Measurements from ENCODE around the gene NTF4. TPM values are rescaled to one million over a fixed set of nuclear protein-coding genes. Genes with fewer than 3 reads are reported as not detected.
"Not testable (repeated sequence)": the region's sequence is repeated elsewhere in the genome, so short reads cannot be mapped to it uniquely, and the experiment has no call there.

The NTF4 gene
- total RNA-seq, 3 donors from 2014 or later, result 3.9 to 6.4 TPM; not detected in 1

GRCh38 chr19:49061445-49061844 is 3.2 kb downstream of the NTF4 start:
- no peak for DNase-seq (ENCODE audit: low spot score in 2 of 2)
- no peak for TF ChIP-seq POLR2A (IDR thresholded peaks at IDR 0.05)
- TF ChIP-seq POLR2AphosphoS5 (IDR thresholded peaks at IDR 0.05), result no peak
- TF ChIP-seq CTCF (IDR thresholded peaks at IDR 0.05), result no peak
- Histone ChIP-seq H3K4me3 (no peak overlapping the region), H3K9me3 (no peaks in the 10 kb centered on the region), H3K36me3 (no peaks in the 10 kb centered on the region), H3K27me3 (peaks cover 0 to 15% of the 10 kb centered on the region in 2 donors), H3K27ac (no peak overlapping the region), H3K4me1 (no peaks in the 10 kb centered on the region)
- intact Hi-C loops (cut with DNase I; ENCODE audit: low total_unique reads), result no loop called here

GRCh38 chr19:49061000-49061399 is 3.6 kb downstream of the NTF4 start:
- no peak for DNase-seq (ENCODE audit: low spot score in 2 of 2)
- Histone ChIP-seq H3K36me3 (no peaks in the 10 kb centered on the region), H3K27me3 (peaks cover 0 to 15% of the 10 kb centered on the region in 2 donors), H3K9me3 (no peaks in the 10 kb centered on the region), H3K27ac (no peak overlapping the region), H3K4me3 (no peak overlapping the region), H3K4me1 (no peaks in the 10 kb centered on the region)
- TF ChIP-seq CTCF (IDR thresholded peaks at IDR 0.05) (no peak), POLR2AphosphoS5 (IDR thresholded peaks at IDR 0.05) (no peak), POLR2A (IDR thresholded peaks at IDR 0.05) (no peak)
- intact Hi-C loops (cut with DNase I; ENCODE audit: low total_unique reads), result no loop called here

GRCh38 chr19:49059053-49059452 is 5.6 kb downstream of the NTF4 start:
- H3K27me3 ChIP-seq, result peaks cover 0 to 7% of the 10 kb centered on the region in 2 donors
- intact Hi-C loops (cut with DNase I; ENCODE audit: low total_unique reads), result no loop called here
- TF ChIP-seq POLR2A (IDR thresholded peaks at IDR 0.05) (no peak), POLR2AphosphoS5 (IDR thresholded peaks at IDR 0.05) (no peak), CTCF (IDR thresholded peaks at IDR 0.05) (no peak)

GRCh38 chr19:49058562-49058961 is 6.1 kb downstream of the NTF4 start:
- Histone ChIP-seq H3K27me3 (peaks cover 0 to 7% of the 10 kb centered on the region in 2 donors), H3K4me3 (peak overlapping the region in 1 of 3 donors; percentile 57), H3K4me1 (no peaks in the 10 kb centered on the region), H3K27ac (no peak overlapping the region), H3K36me3 (no peaks in the 10 kb centered on the region), H3K9me3 (no peaks in the 10 kb centered on the region)
- intact Hi-C loops (cut with DNase I; ENCODE audit: low total_unique reads), result no loop called here
- DNase-seq (ENCODE audit: low spot score in 2 of 2), result peak in 1 of 2 donors; percentile 63
- TF ChIP-seq POLR2AphosphoS5 (IDR thresholded peaks at IDR 0.05), result no peak
- TF ChIP-seq CTCF (IDR thresholded peaks at IDR 0.05), result no peak
- TF ChIP-seq POLR2A (IDR thresholded peaks at IDR 0.05), result no peak

More at GRCh38 chr19:49059053-49059452, 5.6 kb downstream of the NTF4 start:
- Histone ChIP-seq H3K9me3 (no peaks in the 10 kb centered on the region), H3K4me1 (no peaks in the 10 kb centered on the region), H3K4me3 (no peak overlapping the region), H3K36me3 (no peaks in the 10 kb centered on the region), H3K27ac (no peak overlapping the region)
- DNase-seq (ENCODE audit: low spot score in 2 of 2), result no peak

- peak in 1 of 2 donors; percentile 56 for DNase-seq (ENCODE audit: low spot score in 2 of 2)
- peaks cover 0 to 7% of the 10 kb centered on the region in 2 donors for H3K27me3 ChIP-seq
- TF ChIP-seq CTCF (IDR thresholded peaks at IDR 0.05), result no peak
- TF ChIP-seq POLR2AphosphoS5 (IDR thresholded peaks at IDR 0.05), result no peak
- TF ChIP-seq POLR2A (IDR thresholded peaks at IDR 0.05), result no peak
Observed at GRCh38 chr19:49057636-49058234, 6.9 kb downstream of the NTF4 start, which contains the start of gene CGB7. TSS of gene CGB7 (minus strand) at chr19:49057749. CDS start at chr19:49055375, 2,374 bp downstream.

GRCh38 chr19:49056902-49057596 is 7.6 kb downstream of the NTF4 start:
- intact Hi-C loops (cut with DNase I; ENCODE audit: low total_unique reads); H3K27me3 ChIP-seq; DNase-seq (ENCODE audit: low spot score in 2 of 2); H3K9me3 ChIP-seq; H3K27ac ChIP-seq; H3K36me3 ChIP-seq; H3K4me1 ChIP-seq: not testable (repeated sequence)
- H3K4me3 ChIP-seq, result peak overlapping the region; percentile 44 to 83 (median 57)

More at GRCh38 chr19:49057636-49058234, 6.9 kb downstream of the NTF4 start, which contains the start of gene CGB7:
- H3K4me1 ChIP-seq, result no peaks in the 10 kb centered on the region
- no peaks in the 10 kb centered on the region for H3K36me3 ChIP-seq
- H3K4me3 ChIP-seq, result peak within 1 kb of the TSS; percentile 44 to 83 (median 57)
- H3K9me3 ChIP-seq, result no peaks in the 10 kb centered on the region
- no peak within 1 kb of the TSS for H3K27ac ChIP-seq
- intact Hi-C loops (cut with DNase I; ENCODE audit: low total_unique reads), result no loop called here

All from breast epithelium (tissue), 4 donors.